T-helper 1 cell treated with Interleukin-12 subunit alpha and Interleukin-12 subunit beta and Interleukin-4 antibody, amounts not matched to agents 30 μg/mL and 1 μg/mL, for 36 hours (primary cell): ENCODE data around the gene CRYBG1.

ENCODE experiments used
- H3K27ac Mint-ChIP-seq: one replicate; pipeline ENCODE4 v1.8.0; 2021; ENCODE audit warnings: mild to moderate bottlenecking, mixed read lengths
- H3K27me3 Mint-ChIP-seq: one replicate; pipeline ENCODE4 v1.8.0; 2021; ENCODE audit warnings: low read depth, mixed read lengths
- H3K36me3 Mint-ChIP-seq: one replicate; pipeline ENCODE4 v1.8.0; 2021; ENCODE audit warnings: low read depth, mixed read lengths
- H3K4me1 Mint-ChIP-seq: one replicate; pipeline ENCODE4 v1.8.0; 2021; ENCODE audit warnings: low read depth, mixed read lengths
- H3K4me3 Mint-ChIP-seq: one replicate; pipeline ENCODE4 v1.8.0; 2021; ENCODE audit warnings: mild to moderate bottlenecking, moderate library complexity, mixed read lengths
- H3K9me3 Mint-ChIP-seq: one replicate; pipeline ENCODE4 v1.8.0; 2021; ENCODE audit warnings: mixed read lengths

CRYBG1 gene

GRCh38 chr6:106520711-106521401 is 160.3 kb downstream of the CRYBG1 start:
- Mint-ChIP-seq H3K36me3 (peaks cover 9% of the 10 kb centered on the region), H3K27me3 (no peaks in the 10 kb centered on the region), H3K9me3 (no peaks in the 10 kb centered on the region), H3K4me3 (peak overlapping the region; percentile 91), H3K4me1 (peaks cover 64% of the 10 kb centered on the region), H3K27ac (peak overlapping the region; percentile 95)

- peaks cover 13% of the 10 kb centered on the region for H3K36me3 Mint-ChIP-seq
Observed at GRCh38 chr6:106522562-106523250, 162.2 kb downstream of the CRYBG1 start.

GRCh38 chr6:106525107-106525881 is 164.8 kb downstream of the CRYBG1 start:
- Mint-ChIP-seq H3K9me3 (no peaks in the 10 kb centered on the region), H3K27me3 (no peaks in the 10 kb centered on the region), H3K36me3 (peaks cover 31% of the 10 kb centered on the region), H3K4me3 (peak overlapping the region; percentile 85), H3K27ac (peak overlapping the region; percentile 89), H3K4me1 (peaks cover 49% of the 10 kb centered on the region)

More at GRCh38 chr6:106522562-106523250, 162.2 kb downstream of the CRYBG1 start:
- H3K27ac Mint-ChIP-seq, result peak overlapping the region; percentile 95
- peak overlapping the region; percentile 91 for H3K4me3 Mint-ChIP-seq
- H3K9me3 Mint-ChIP-seq, result no peaks in the 10 kb centered on the region
- H3K4me1 Mint-ChIP-seq, result peaks cover 58% of the 10 kb centered on the region
- H3K27me3 Mint-ChIP-seq, result no peaks in the 10 kb centered on the region

- H3K27ac Mint-ChIP-seq, result peak overlapping the region; percentile 9
- H3K27me3 Mint-ChIP-seq, result no peaks in the 10 kb centered on the region
- H3K4me3 Mint-ChIP-seq, result no peak overlapping the region
- H3K36me3 Mint-ChIP-seq, result peaks cover 34% of the 10 kb centered on the region
- H3K4me1 Mint-ChIP-seq, result peaks cover 46% of the 10 kb centered on the region
- H3K9me3 Mint-ChIP-seq, result no peaks in the 10 kb centered on the region
Observed at GRCh38 chr6:106525882-106526275, 165.4 kb downstream of the CRYBG1 start.

- H3K4me1 Mint-ChIP-seq, result peaks cover 35% of the 10 kb centered on the region
- H3K9me3 Mint-ChIP-seq, result no peaks in the 10 kb centered on the region
- no peaks in the 10 kb centered on the region for H3K27me3 Mint-ChIP-seq
- peaks cover 36% of the 10 kb centered on the region for H3K36me3 Mint-ChIP-seq
- H3K27ac Mint-ChIP-seq, result peak overlapping the region; percentile 31
- H3K4me3 Mint-ChIP-seq, result no peak overlapping the region
Observed at GRCh38 chr6:106527117-106527516, 166.6 kb downstream of the CRYBG1 start.

- Mint-ChIP-seq H3K27me3 (no peaks in the 10 kb centered on the region), H3K4me1 (peaks cover 31% of the 10 kb centered on the region), H3K9me3 (no peaks in the 10 kb centered on the region), H3K27ac (no peak overlapping the region), H3K36me3 (peaks cover 44% of the 10 kb centered on the region), H3K4me3 (no peak overlapping the region)
Observed at GRCh38 chr6:106527979-106528378, 167.5 kb downstream of the CRYBG1 start.

- Mint-ChIP-seq H3K36me3 (peaks cover 49% of the 10 kb centered on the region), H3K27me3 (no peaks in the 10 kb centered on the region), H3K4me3 (no peak overlapping the region), H3K9me3 (no peaks in the 10 kb centered on the region), H3K4me1 (peaks cover 33% of the 10 kb centered on the region), H3K27ac (no peak overlapping the region)
Observed at GRCh38 chr6:106528521-106528920, 168.0 kb downstream of the CRYBG1 start.

GRCh38 chr6:106529438-106529837 is 168.9 kb downstream of the CRYBG1 start:
- Mint-ChIP-seq H3K4me3 (no peak overlapping the region), H3K9me3 (no peaks in the 10 kb centered on the region), H3K4me1 (peaks cover 36% of the 10 kb centered on the region), H3K27me3 (no peaks in the 10 kb centered on the region), H3K36me3 (peaks cover 57% of the 10 kb centered on the region), H3K27ac (no peak overlapping the region)

GRCh38 chr6:106530026-106530425 is 169.5 kb downstream of the CRYBG1 start:
- peaks cover 61% of the 10 kb centered on the region for H3K36me3 Mint-ChIP-seq

GRCh38 chr6:106530502-106530901 is 170.0 kb downstream of the CRYBG1 start:
- Mint-ChIP-seq H3K4me1 (peaks cover 36% of the 10 kb centered on the region), H3K27ac (no peak overlapping the region), H3K36me3 (peaks cover 58% of the 10 kb centered on the region), H3K9me3 (no peaks in the 10 kb centered on the region), H3K4me3 (no peak overlapping the region), H3K27me3 (no peaks in the 10 kb centered on the region)

More at GRCh38 chr6:106530026-106530425, 169.5 kb downstream of the CRYBG1 start:
- H3K4me1 Mint-ChIP-seq, result peaks cover 38% of the 10 kb centered on the region
- no peak overlapping the region for H3K27ac Mint-ChIP-seq
- no peak overlapping the region for H3K4me3 Mint-ChIP-seq
- no peaks in the 10 kb centered on the region for H3K9me3 Mint-ChIP-seq
- no peaks in the 10 kb centered on the region for H3K27me3 Mint-ChIP-seq

- Mint-ChIP-seq H3K27ac (no peak overlapping the region), H3K4me1 (peaks cover 44% of the 10 kb centered on the region), H3K4me3 (no peak overlapping the region), H3K27me3 (no peaks in the 10 kb centered on the region), H3K36me3 (peaks cover 64% of the 10 kb centered on the region), H3K9me3 (no peaks in the 10 kb centered on the region)
Observed at GRCh38 chr6:106533054-106533453, 172.5 kb downstream of the CRYBG1 start.

GRCh38 chr6:106534004-106534403 is 173.5 kb downstream of the CRYBG1 start:
- H3K27me3 Mint-ChIP-seq, result no peaks in the 10 kb centered on the region
- H3K27ac Mint-ChIP-seq, result peak overlapping the region; percentile 47
- no peaks in the 10 kb centered on the region for H3K9me3 Mint-ChIP-seq
- H3K36me3 Mint-ChIP-seq, result peaks cover 64% of the 10 kb centered on the region
- peaks cover 48% of the 10 kb centered on the region for H3K4me1 Mint-ChIP-seq
- peak overlapping the region; percentile 4 for H3K4me3 Mint-ChIP-seq

- Mint-ChIP-seq H3K9me3 (no peaks in the 10 kb centered on the region), H3K36me3 (peaks cover 59% of the 10 kb centered on the region), H3K27me3 (no peaks in the 10 kb centered on the region), H3K4me3 (peak overlapping the region; percentile 4), H3K4me1 (peaks cover 48% of the 10 kb centered on the region), H3K27ac (peak overlapping the region; percentile 47)
Observed at GRCh38 chr6:106534564-106534982, 174.1 kb downstream of the CRYBG1 start.

- Mint-ChIP-seq H3K27me3 (no peaks in the 10 kb centered on the region), H3K36me3 (peaks cover 54% of the 10 kb centered on the region), H3K27ac (peak overlapping the region; percentile 47), H3K9me3 (no peaks in the 10 kb centered on the region), H3K4me1 (peaks cover 47% of the 10 kb centered on the region), H3K4me3 (no peak overlapping the region)
Observed at GRCh38 chr6:106535012-106535411, 174.5 kb downstream of the CRYBG1 start.
